CD4-positive, alpha-beta T cell (primary cell): Measurements from ENCODE around the gene CPNE8. TPM values are rescaled to one million over a fixed set of nuclear protein-coding genes. Genes with fewer than 3 reads are reported as not detected.

Experiments used
- ATAC-seq: fragments of 200-7000 bp; cut with Tn5 transposase; one replicate; pipeline ENCODE4 v1.10.0; 2022; ENCODE audit warnings: mild to moderate bottlenecking; ENCODE audit not compliant: poor library complexity
- CTCF ChIA-PET: fragments of 350-600 bp; sonication (Branson Sonifier 250); formaldehyde crosslinking; loops from one replicate; lab custom pipeline; 2021; ENCODE audit warnings: antibody characterized with exemption, inconsistent platforms; lab: Charles Lee
- POLR2A ChIA-PET: fragments of 350-600 bp; sonication (Branson Sonifier 250); formaldehyde crosslinking; loops from one replicate; lab custom pipeline; 2021; ENCODE audit warnings: antibody characterized with exemption, inconsistent platforms; lab: Charles Lee
- DNase-seq, 14 experiments: peaks; one replicate each; pipeline ENCODE4 v3.0.0-alpha.2; 2013 to 2020; ENCODE audit warnings: mixed read lengths in 2 of 14
- H3K27ac ChIP-seq, 2 donors: one replicate each; pipeline versions ENCODE4 v1.5.1 to v1.7.0; 2013; ENCODE audit warnings: low read length in 2 of 2, low read depth in 1 of 2, mild to moderate bottlenecking in 1 of 2
- H3K27me3 ChIP-seq, 2 experiments: 1 replicate in 1 of 2; 2 replicates in 1 of 2; pipeline versions ENCODE4 v1.6.1 to v1.7.0; 2013; ENCODE audit warnings: low read length in 2 of 2, control low read depth in 1 of 2, mild to moderate bottlenecking in 1 of 2, moderate library complexity in 1 of 2; ENCODE audit not compliant: insufficient read depth in 2 of 2, control insufficient read depth in 1 of 2
- H3K36me3 ChIP-seq: one replicate; pipeline ENCODE4 v1.6.1; 2013; ENCODE audit warnings: low read length, control low read depth; ENCODE audit not compliant: insufficient read depth
- H3K4me1 ChIP-seq: one replicate; pipeline ENCODE4 v1.6.1; 2013; ENCODE audit warnings: low read length, control low read depth; ENCODE audit not compliant: insufficient read depth
- H3K4me3 ChIP-seq: one replicate; pipeline ENCODE4 v1.5.1; 2013; ENCODE audit warnings: mild to moderate bottlenecking, low read length, moderate library complexity
- H3K9me3 ChIP-seq, 2 experiments: 1 replicate in 1 of 2; 2 replicates in 1 of 2; pipeline versions ENCODE4 v1.6.1 to v1.7.0; 2013; ENCODE audit warnings: low read length in 2 of 2, mild to moderate bottlenecking in 2 of 2, control low read depth in 1 of 2, moderate library complexity in 1 of 2; ENCODE audit not compliant: control insufficient read depth in 1 of 2, insufficient read depth in 1 of 2
- H3K27ac Mint-ChIP-seq: one replicate; pipeline ENCODE4 v1.8.0; 2020; ENCODE audit warnings: mixed read lengths
- H3K27me3 Mint-ChIP-seq: one replicate; pipeline ENCODE4 v1.8.0; 2021; ENCODE audit warnings: mixed read lengths
- H3K36me3 Mint-ChIP-seq: one replicate; pipeline ENCODE4 v1.8.0; 2021; ENCODE audit warnings: low read depth, mixed read lengths
- H3K4me1 Mint-ChIP-seq: one replicate; pipeline ENCODE4 v1.8.0; 2021; ENCODE audit warnings: low read depth, mixed read lengths
- H3K4me3 Mint-ChIP-seq: one replicate; pipeline ENCODE4 v1.8.0; 2020; ENCODE audit warnings: mild to moderate bottlenecking, mixed read lengths
- H3K9me3 Mint-ChIP-seq: one replicate; pipeline ENCODE4 v1.8.0; 2020; ENCODE audit warnings: mixed read lengths
- intact Hi-C, 2 experiments: fragments of 100-400 bp; cut with DNase I in 1 of 2; cut with micrococcal nuclease in 1 of 2; formaldehyde crosslinking; loops; one replicate each; pipeline versions ENCODE4 v1.15.1 to v1.9.0; 2023 to 2025; cut with DNase I, micrococcal nuclease
- total RNA-seq, 174 experiments: library from RNA in 2 of 174; stranded (reverse) in 2 of 174; gene quantifications; one replicate each; pipeline ENCODE4 v1.2.3 and lab custom pipeline; 2021 to 2026
- TF ChIP-seq, protein P1 (sequence below): fragments of 200-600 bp; IDR thresholded peaks from one replicate; pipeline ENCODE4 v1.8.0; 2022; ENCODE audit warnings: antibody characterized with exemption, mild to moderate bottlenecking

The CPNE8 gene
- total RNA-seq, 2 experiments from 2014 or later, result 2.7 to 3.6 TPM

DNA sequence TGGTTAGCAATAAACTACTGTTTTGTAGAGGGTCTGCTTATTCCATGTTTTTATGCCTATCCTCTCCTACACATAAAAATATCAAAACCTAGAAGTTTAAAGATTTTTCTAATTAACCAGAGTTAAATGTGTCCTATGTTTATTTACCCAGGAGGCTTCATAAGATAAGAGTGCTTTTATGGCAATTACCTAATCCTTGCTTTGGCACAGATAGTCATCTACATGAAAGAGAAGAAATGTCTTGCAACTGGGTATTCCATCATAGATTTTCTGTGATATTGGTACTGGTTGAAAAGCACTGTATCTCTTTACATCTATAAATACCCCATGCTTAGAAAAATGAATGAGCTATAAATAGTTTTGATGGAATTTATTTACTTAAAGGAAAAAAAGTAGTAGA is 277.1 kb downstream of the CPNE8 start:
- CTCF ChIA-PET, result no interaction called here

DNA sequence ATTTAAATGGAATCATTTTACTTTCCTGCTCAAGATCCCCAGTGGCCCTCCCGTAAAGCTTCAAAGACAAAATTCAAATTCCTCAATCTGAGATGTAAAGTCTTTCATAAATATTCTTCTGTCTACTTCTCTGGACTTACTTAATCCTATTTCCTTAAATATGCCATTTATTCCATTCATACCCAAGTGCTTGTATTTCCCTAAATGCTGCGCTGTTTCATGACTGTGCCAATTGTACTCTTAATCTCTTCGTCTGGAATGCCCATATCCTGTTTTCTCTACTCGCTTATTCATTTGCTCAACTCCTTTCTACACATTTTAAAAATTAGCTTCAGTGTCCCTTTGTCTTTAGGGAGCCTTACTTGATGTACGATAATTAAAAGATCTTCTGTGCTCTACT is 280.1 kb downstream of the CPNE8 start:
- TF ChIP-seq, protein P1, sequence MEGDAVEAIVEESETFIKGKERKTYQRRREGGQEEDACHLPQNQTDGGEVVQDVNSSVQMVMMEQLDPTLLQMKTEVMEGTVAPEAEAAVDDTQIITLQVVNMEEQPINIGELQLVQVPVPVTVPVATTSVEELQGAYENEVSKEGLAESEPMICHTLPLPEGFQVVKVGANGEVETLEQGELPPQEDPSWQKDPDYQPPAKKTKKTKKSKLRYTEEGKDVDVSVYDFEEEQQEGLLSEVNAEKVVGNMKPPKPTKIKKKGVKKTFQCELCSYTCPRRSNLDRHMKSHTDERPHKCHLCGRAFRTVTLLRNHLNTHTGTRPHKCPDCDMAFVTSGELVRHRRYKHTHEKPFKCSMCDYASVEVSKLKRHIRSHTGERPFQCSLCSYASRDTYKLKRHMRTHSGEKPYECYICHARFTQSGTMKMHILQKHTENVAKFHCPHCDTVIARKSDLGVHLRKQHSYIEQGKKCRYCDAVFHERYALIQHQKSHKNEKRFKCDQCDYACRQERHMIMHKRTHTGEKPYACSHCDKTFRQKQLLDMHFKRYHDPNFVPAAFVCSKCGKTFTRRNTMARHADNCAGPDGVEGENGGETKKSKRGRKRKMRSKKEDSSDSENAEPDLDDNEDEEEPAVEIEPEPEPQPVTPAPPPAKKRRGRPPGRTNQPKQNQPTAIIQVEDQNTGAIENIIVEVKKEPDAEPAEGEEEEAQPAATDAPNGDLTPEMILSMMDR, result no peak
- no peak overlapping the region for H3K27ac Mint-ChIP-seq
- H3K27ac ChIP-seq, result no peak overlapping the region
- no peaks in the 10 kb centered on the region for H3K36me3 ChIP-seq
- H3K9me3 ChIP-seq, result no peaks in the 10 kb centered on the region
- intact Hi-C loops, result no loop called here
- no peaks in the 10 kb centered on the region for H3K27me3 Mint-ChIP-seq
- no peaks in the 10 kb centered on the region for H3K36me3 Mint-ChIP-seq
- no peaks in the 10 kb centered on the region for H3K27me3 ChIP-seq
- no peaks in the 10 kb centered on the region for H3K4me1 ChIP-seq
- H3K4me3 ChIP-seq, result no peak overlapping the region
- no peaks in the 10 kb centered on the region for H3K4me1 Mint-ChIP-seq
- peaks cover 12% of the 10 kb centered on the region for H3K9me3 Mint-ChIP-seq
- no peak for ATAC-seq
- CTCF ChIA-PET, result no interaction called here
- DNase-seq, result no peak
- POLR2A ChIA-PET, result no interaction called here
- no peak overlapping the region for H3K4me3 Mint-ChIP-seq

More for the DNA sequence above, 277.1 kb downstream of the CPNE8 start:
- no peak for DNase-seq
- H3K36me3 Mint-ChIP-seq, result no peaks in the 10 kb centered on the region
- H3K27ac Mint-ChIP-seq, result no peak overlapping the region
- no peak overlapping the region for H3K4me3 Mint-ChIP-seq
- Histone ChIP-seq H3K27ac (no peak overlapping the region), H3K4me3 (no peak overlapping the region), H3K36me3 (no peaks in the 10 kb centered on the region), H3K9me3 (no peaks in the 10 kb centered on the region), H3K4me1 (no peaks in the 10 kb centered on the region), H3K27me3 (no peaks in the 10 kb centered on the region)
- no peak for ATAC-seq
- H3K4me1 Mint-ChIP-seq, result no peaks in the 10 kb centered on the region
- H3K9me3 Mint-ChIP-seq, result peaks cover 9% of the 10 kb centered on the region
- TF ChIP-seq, protein P1, result no peak
- no peaks in the 10 kb centered on the region for H3K27me3 Mint-ChIP-seq
- POLR2A ChIA-PET, result no interaction called here
- intact Hi-C loops, result no loop called here

DNA sequence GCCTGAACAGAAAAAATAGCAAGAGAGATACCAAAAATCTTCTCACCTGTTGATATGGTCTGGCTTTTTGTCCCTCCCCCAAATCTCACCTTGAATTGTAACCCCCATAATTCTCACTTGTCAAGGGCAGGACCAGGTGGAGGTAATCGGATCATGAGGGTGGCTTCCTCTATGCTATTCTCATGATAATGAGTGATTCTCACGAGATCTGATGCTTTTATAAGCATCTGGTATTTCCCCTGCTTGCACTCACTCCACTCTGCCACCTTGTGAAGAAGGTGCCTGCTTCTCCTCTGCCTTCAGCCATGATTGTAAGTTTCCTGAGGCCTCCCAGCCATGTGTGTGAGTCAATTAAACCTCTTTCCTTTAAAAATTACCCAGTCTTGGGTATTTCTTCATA is 291.2 kb downstream of the CPNE8 start:
- Histone ChIP-seq H3K4me1 (no peaks in the 10 kb centered on the region), H3K27me3 (no peaks in the 10 kb centered on the region), H3K4me3 (no peak overlapping the region), H3K36me3 (no peaks in the 10 kb centered on the region), H3K9me3 (no peaks in the 10 kb centered on the region), H3K27ac (no peak overlapping the region)
- H3K4me1 Mint-ChIP-seq, result no peaks in the 10 kb centered on the region
- POLR2A ChIA-PET, result no interaction called here
- no peaks in the 10 kb centered on the region for H3K36me3 Mint-ChIP-seq
- no peak overlapping the region for H3K4me3 Mint-ChIP-seq
- H3K9me3 Mint-ChIP-seq, result peaks cover 10% of the 10 kb centered on the region
- DNase-seq, result no peak
- H3K27me3 Mint-ChIP-seq, result no peaks in the 10 kb centered on the region
- CTCF ChIA-PET, result interaction anchor here (0.5 kb wide), 1 partner anchor 82 kb away, joined by 3 read pairs; no protein-coding TSS in a partner anchor
- ATAC-seq, result no peak
- TF ChIP-seq, protein P1, result no peak
- no peak overlapping the region for H3K27ac Mint-ChIP-seq
- intact Hi-C loops, result no loop called here
